ENCODE results near the gene CCL26. TPM values are rescaled to one million over a fixed set of nuclear protein-coding genes. Genes with fewer than 3 reads are reported as not detected.
"Not testable (repeated sequence)": the region's sequence is repeated elsewhere in the genome, so short reads cannot be mapped to it uniquely, and the experiment has no call there.

Gene CCL26
- total RNA-seq, 6 experiments from 2014 or later = 2.9 to 6.3 (median 4.4) TPM

DNA sequence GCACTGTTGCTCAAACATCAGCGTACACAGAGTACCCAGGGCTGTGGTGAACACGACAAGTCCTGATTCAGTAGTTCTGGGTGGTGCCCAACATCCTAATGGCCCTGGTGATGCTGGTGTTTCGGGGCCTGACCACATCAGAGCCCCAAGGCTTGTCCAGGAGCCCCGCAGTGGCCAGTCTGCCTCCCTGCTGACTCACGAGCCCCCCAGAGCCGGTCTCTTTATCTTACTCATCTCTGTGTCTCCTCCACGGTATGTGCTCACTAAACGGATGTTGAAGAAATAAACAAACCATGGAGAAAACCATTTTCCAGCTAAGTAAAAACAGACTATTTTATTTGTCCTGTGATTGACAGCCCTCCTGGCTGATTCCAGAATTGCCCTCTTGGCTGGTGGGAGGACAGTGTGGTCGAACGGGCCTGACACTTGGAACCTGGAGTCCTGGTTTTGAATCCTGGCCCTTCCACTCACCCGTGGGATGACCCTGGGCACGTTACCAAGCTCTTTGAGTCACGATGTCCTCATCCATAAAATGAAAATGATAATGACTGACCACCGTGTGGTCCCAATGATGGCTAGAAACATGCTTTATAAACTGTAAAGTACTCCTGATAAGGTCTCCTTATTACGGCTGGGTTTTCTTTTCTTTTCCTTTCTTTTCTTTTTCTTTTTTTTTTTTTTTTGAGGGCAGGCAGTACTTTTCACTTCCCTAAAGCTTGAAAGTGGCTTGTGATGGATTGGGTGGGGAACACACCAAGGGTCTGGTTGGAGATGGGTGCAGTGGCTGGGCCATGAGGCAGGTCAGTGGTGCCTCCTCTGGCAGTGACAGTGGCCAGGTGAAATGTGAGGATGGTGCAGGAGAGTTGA, 39.0 kb downstream of the CCL26 start:
- H3K4me1 Mint-ChIP-seq (ENCODE audit: low read depth) = peaks cover 62% of the 10 kb centered on the region
- peak; percentile 97 for DNase-seq
- peaks cover 12% of the 10 kb centered on the region for H3K36me3 Mint-ChIP-seq (ENCODE audit: low read depth)
- TF ChIP-seq, protein P1, sequence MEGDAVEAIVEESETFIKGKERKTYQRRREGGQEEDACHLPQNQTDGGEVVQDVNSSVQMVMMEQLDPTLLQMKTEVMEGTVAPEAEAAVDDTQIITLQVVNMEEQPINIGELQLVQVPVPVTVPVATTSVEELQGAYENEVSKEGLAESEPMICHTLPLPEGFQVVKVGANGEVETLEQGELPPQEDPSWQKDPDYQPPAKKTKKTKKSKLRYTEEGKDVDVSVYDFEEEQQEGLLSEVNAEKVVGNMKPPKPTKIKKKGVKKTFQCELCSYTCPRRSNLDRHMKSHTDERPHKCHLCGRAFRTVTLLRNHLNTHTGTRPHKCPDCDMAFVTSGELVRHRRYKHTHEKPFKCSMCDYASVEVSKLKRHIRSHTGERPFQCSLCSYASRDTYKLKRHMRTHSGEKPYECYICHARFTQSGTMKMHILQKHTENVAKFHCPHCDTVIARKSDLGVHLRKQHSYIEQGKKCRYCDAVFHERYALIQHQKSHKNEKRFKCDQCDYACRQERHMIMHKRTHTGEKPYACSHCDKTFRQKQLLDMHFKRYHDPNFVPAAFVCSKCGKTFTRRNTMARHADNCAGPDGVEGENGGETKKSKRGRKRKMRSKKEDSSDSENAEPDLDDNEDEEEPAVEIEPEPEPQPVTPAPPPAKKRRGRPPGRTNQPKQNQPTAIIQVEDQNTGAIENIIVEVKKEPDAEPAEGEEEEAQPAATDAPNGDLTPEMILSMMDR (IDR thresholded peaks at IDR 0.05) = no peak
- H3K27ac Mint-ChIP-seq = peak overlapping the region; percentile 89
- H3K27me3 Mint-ChIP-seq (ENCODE audit: insufficient read depth) = peaks cover 3% of the 10 kb centered on the region; the same call in 1 of the 2 replicates
- H3K4me3 Mint-ChIP-seq = peak overlapping the region; percentile 67
- no peaks in the 10 kb centered on the region for H3K9me3 Mint-ChIP-seq

DNA sequence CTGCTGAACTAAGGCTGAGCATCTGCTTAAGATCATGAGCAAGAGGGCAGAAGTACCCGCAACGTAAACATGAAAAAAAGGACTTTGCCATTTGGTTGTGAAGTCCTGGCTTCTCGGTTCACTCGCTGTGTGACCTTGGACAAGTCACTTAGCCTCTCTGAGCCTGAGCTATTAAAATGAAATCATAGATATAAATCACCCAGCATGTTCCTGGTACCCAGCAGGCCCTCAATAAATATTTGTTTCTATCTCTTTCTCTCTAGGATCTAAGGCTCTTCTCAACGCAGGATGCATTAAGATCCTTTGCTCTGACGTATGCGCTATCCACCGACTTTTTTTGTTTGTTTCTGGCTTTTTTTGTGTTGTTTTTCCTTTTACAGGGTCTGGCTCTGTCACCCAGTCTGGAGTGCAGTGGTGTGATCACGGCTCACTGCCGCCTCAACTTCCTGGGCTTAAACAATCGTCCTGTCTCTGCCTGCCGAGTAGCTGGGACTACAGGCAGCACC, 39.9 kb downstream of the CCL26 start:
- Mint-ChIP-seq H3K36me3 (ENCODE audit: low read depth) (peaks cover 12% of the 10 kb centered on the region), H3K27me3 (ENCODE audit: insufficient read depth) (peaks cover 3% of the 10 kb centered on the region; the same call in 1 of the 2 replicates), H3K9me3 (no peaks in the 10 kb centered on the region), H3K4me1 (ENCODE audit: low read depth) (peaks cover 61% of the 10 kb centered on the region), H3K4me3 (peak overlapping the region; percentile 67), H3K27ac (peak overlapping the region; percentile 89)
- TF ChIP-seq, protein P1 (IDR thresholded peaks at IDR 0.05) = no peak
- DNase-seq = no peak

- H3K27ac Mint-ChIP-seq = peak overlapping the region; percentile 8; the same call in 1 of the 2 replicates
- peaks cover 12% of the 10 kb centered on the region for H3K36me3 Mint-ChIP-seq (ENCODE audit: low read depth)
- H3K27me3 Mint-ChIP-seq (ENCODE audit: insufficient read depth) = peaks cover 3% of the 10 kb centered on the region; the same call in 1 of the 2 replicates
Measured at GRCh38 chr7:75729851-75730274, 42.1 kb downstream of the CCL26 start.

GRCh38 chr7:75727881-75728593, 44.0 kb downstream of the CCL26 start:
- H3K9me3 Mint-ChIP-seq = no peaks in the 10 kb centered on the region
- H3K27me3 Mint-ChIP-seq (ENCODE audit: insufficient read depth) = no peaks in the 10 kb centered on the region; the same call in 1 of the 2 replicates
- peaks cover 12% of the 10 kb centered on the region for H3K36me3 Mint-ChIP-seq (ENCODE audit: low read depth)
- no peak for DNase-seq
- H3K4me3 Mint-ChIP-seq = no peak overlapping the region; the same call in 1 of the 2 replicates
- H3K27ac Mint-ChIP-seq = peak overlapping the region; percentile 51
- H3K4me1 Mint-ChIP-seq (ENCODE audit: low read depth) = peaks cover 36% of the 10 kb centered on the region
- TF ChIP-seq, protein P1 (IDR thresholded peaks at IDR 0.05) = no peak

More at GRCh38 chr7:75729851-75730274, 42.1 kb downstream of the CCL26 start:
- H3K4me1 Mint-ChIP-seq (ENCODE audit: low read depth) = peaks cover 50% of the 10 kb centered on the region
- TF ChIP-seq, protein P1 (IDR thresholded peaks at IDR 0.05) = no peak
- H3K4me3 Mint-ChIP-seq = no peak overlapping the region
- DNase-seq = no peak
- no peaks in the 10 kb centered on the region for H3K9me3 Mint-ChIP-seq

DNA sequence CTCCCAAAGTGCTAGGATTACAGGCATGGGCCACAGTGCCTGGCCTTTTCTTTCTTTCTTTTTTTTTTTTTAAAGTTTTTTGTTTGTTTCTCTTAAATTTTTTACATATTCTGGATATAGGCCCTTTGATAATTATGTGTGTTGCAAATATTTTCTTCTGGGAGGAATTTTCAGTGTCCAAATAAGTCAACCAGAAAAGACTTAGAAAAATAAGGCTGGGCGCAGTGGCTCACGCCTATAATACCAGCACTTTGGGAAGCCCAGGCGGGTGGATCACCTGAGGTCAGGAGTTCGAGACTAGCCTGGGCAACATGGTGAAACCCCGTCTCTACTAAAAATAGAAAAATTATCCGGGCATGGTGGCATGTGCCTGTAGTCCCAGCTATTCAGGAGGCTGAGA, 44.7 kb downstream of the CCL26 start:
- not testable (repeated sequence) for H3K36me3 Mint-ChIP-seq (ENCODE audit: low read depth); H3K27ac Mint-ChIP-seq; H3K9me3 Mint-ChIP-seq; H3K4me3 Mint-ChIP-seq; DNase-seq; H3K27me3 Mint-ChIP-seq (ENCODE audit: insufficient read depth)
- peaks cover 29% of the 10 kb centered on the region for H3K4me1 Mint-ChIP-seq (ENCODE audit: low read depth)
